HCT116 (cell line): ENCODE data around the gene ABHD2. TPM values are rescaled to one million over a fixed set of nuclear protein-coding genes. Genes with fewer than 3 reads are reported as not detected.

ENCODE experiments used
- ATAC-seq: fragments of 200-7000 bp; cut with Tn5 transposase; 2 replicates; pipeline ENCODE4 v1.9.1; 2020; ENCODE audit warnings: mild to moderate bottlenecking, moderate library complexity
- BruUV-seq: library from RNA; stranded (reverse); fragments of 400-500 nt; replicated peaks from 2 replicates; lab custom pipeline; 2021; lab: Mats Ljungman, UMichigan
- CTCF ChIA-PET: fragments of 300-600 bp; sonication (Branson Sonifier 250); formaldehyde crosslinking; loops from one replicate; lab custom pipeline; 2021; ENCODE audit warnings: antibody characterized with exemption; lab: Charles Lee
- POLR2A ChIA-PET: fragments of 300-600, 350-600 bp; sonication (Branson Sonifier 250); formaldehyde crosslinking; loops from one replicate; lab custom pipeline; 2021; ENCODE audit warnings: antibody characterized with exemption; lab: Charles Lee
- RAD21 ChIA-PET, 2 experiments: fragments of 300-600 bp; sonication (Branson Sonifier 250); formaldehyde crosslinking; loops; one replicate each; lab custom pipeline; 2023; ENCODE audit warnings: low total read pairs in 2 of 2; ENCODE audit not compliant: uncharacterized antibody in 2 of 2, unreplicated experiment in 2 of 2, low non-redundant PET in 1 of 2; lab: Charles Lee
- DNase-seq: peaks from one replicate; pipeline ENCODE4 v3.0.0-alpha.2; 2010; ENCODE audit warnings: low read depth, low spot score
- H2AFZ ChIP-seq: fragments of 200-600 bp; shearing (Covaris generic), sonication (generic); 2 replicates; pipeline ENCODE4 v1.6.1; 2017; ENCODE audit warnings: low read depth, mixed run types, mixed read lengths, antibody characterized with exemption, low read length; ENCODE audit not compliant: poor library complexity, severe bottlenecking
- H3K27ac ChIP-seq: 2 replicates; pipeline ENCODE4 v1.5.1; 2012; ENCODE audit warnings: low read depth, low read length
- H3K27me3 ChIP-seq: fragments of 200-600 bp; sonication (generic); 2 replicates; pipeline ENCODE4 v1.6.1; 2016; ENCODE audit warnings: mixed run types, low read length, mixed read lengths; ENCODE audit not compliant: insufficient read depth
- H3K36me3 ChIP-seq, 2 experiments: fragments of 200-500 bp in 1 of 2; fragments of 200-600 bp in 1 of 2; sonication (Bioruptor generic) in 1 of 2; sonication (generic) in 1 of 2; 2 replicates each; pipeline versions ENCODE4 v1.5.1 to v1.6.1; 2014 to 2016; ENCODE audit warnings: low read length in 2 of 2, inconsistent platforms in 1 of 2, mixed read lengths in 1 of 2, mixed run types in 1 of 2; ENCODE audit not compliant: insufficient read depth in 2 of 2, control insufficient read depth in 1 of 2
- H3K4me1 ChIP-seq, 2 experiments: fragments of 200-600 bp in 1 of 2; sonication (generic) in 1 of 2; 2 replicates each; pipeline versions ENCODE4 v1.5.1 to v1.6.1; 2012 to 2017; ENCODE audit warnings: low read length in 2 of 2, inconsistent platforms in 1 of 2, mild to moderate bottlenecking in 1 of 2, mixed read lengths in 1 of 2, mixed run types in 1 of 2, moderate library complexity in 1 of 2; ENCODE audit not compliant: insufficient read depth in 2 of 2, control insufficient read depth in 1 of 2
- H3K4me2 ChIP-seq: fragments of 200-600 bp; sonication (generic); 2 replicates; pipeline ENCODE4 v1.6.1; 2017; ENCODE audit warnings: mixed run types, low read length, mixed read lengths
- H3K4me3 ChIP-seq, 2 experiments: fragments of 200-600 bp in 1 of 2; sonication (generic) in 1 of 2; replicated peaks in 1 of 2; 2 replicates each; pipeline ENCODE4 v1.5.1; 2011 to 2016; ENCODE audit warnings: low read length in 2 of 2, control low read depth in 1 of 2, low read depth in 1 of 2, mild to moderate bottlenecking in 1 of 2, mixed read lengths in 1 of 2, mixed run types in 1 of 2
- H3K79me2 ChIP-seq: fragments of 200-600 bp; sonication (generic); 2 replicates; pipeline ENCODE4 v1.6.1; 2017; ENCODE audit warnings: mild to moderate bottlenecking, mixed run types, low read length, moderate library complexity, mixed read lengths; ENCODE audit not compliant: insufficient read depth
- H3K9ac ChIP-seq: fragments of 200-600 bp; sonication (generic); 2 replicates; pipeline ENCODE4 v1.6.1; 2016; ENCODE audit warnings: low read length, mixed read lengths
- H3K9me2 ChIP-seq: fragments of 200-600 bp; sonication (generic), shearing (Covaris generic); 2 replicates; pipeline ENCODE4 v1.6.1; 2017; ENCODE audit warnings: mixed run types, mild to moderate bottlenecking, moderate library complexity; ENCODE audit not compliant: insufficient read depth
- H3K9me3 ChIP-seq, 2 experiments: fragments of 200-500 bp in 1 of 2; fragments of 200-600 bp in 1 of 2; sonication (Bioruptor generic) in 1 of 2; sonication (generic) in 1 of 2; 2 replicates each; pipeline ENCODE4 v1.6.1; 2014 to 2017; ENCODE audit warnings: low read length in 2 of 2, mixed read lengths in 2 of 2, inconsistent platforms in 1 of 2, low read depth in 1 of 2, mild to moderate bottlenecking in 1 of 2, mixed run types in 1 of 2, moderate library complexity in 1 of 2; ENCODE audit not compliant: control insufficient read depth in 1 of 2, insufficient read depth in 1 of 2
- H4K20me1 ChIP-seq: fragments of 200-600 bp; sonication (generic), shearing (Covaris generic); 2 replicates; pipeline ENCODE4 v1.6.1; 2017; ENCODE audit warnings: mixed run types, mild to moderate bottlenecking, moderate library complexity; ENCODE audit not compliant: insufficient read depth
- CBX3 ChIP-seq: IDR thresholded peaks from 2 replicates; pipeline ENCODE4 v1.6.1; 2012; ENCODE audit warnings: low read depth
- ELF1 ChIP-seq: IDR thresholded peaks from 2 replicates; pipeline ENCODE4 v1.6.1; 2012; ENCODE audit warnings: low read depth, borderline replicate concordance
- SRF ChIP-seq: IDR thresholded peaks from 2 replicates; pipeline ENCODE4 v1.6.1; 2012; ENCODE audit warnings: low read depth
- TCF7L2 ChIP-seq: IDR thresholded peaks from 2 replicates; pipeline ENCODE4 v1.7.0; 2011; ENCODE audit warnings: borderline replicate concordance, inconsistent platforms; ENCODE audit not compliant: insufficient read depth, insufficient read length; ENCODE audit errors: extremely low read depth
- YY1 ChIP-seq: IDR thresholded peaks from 2 replicates; pipeline ENCODE4 v1.6.1; 2011; ENCODE audit warnings: low read length, low read depth, moderate library complexity, mild to moderate bottlenecking; ENCODE audit not compliant: insufficient replicate concordance; ENCODE audit errors: extremely low read depth
- ZFX ChIP-seq: fragments of 450-650 bp; IDR thresholded peaks from 2 replicates; pipeline ENCODE4 v1.6.1; 2017
- intact Hi-C: fragments of 100-400 bp; cut with micrococcal nuclease; formaldehyde crosslinking; loops from 2 replicates; pipeline ENCODE4 v1.10.0; 2022
- total RNA-seq: library from RNA; stranded (reverse); gene quantifications from one replicate; pipeline ENCODE4 v1.2.1, GENCODE V29; 2021; ENCODE audit not compliant: unreplicated experiment

ABHD2 gene
- total RNA-seq, 1 experiment from 2014 or later = 40.8 TPM

DNA sequence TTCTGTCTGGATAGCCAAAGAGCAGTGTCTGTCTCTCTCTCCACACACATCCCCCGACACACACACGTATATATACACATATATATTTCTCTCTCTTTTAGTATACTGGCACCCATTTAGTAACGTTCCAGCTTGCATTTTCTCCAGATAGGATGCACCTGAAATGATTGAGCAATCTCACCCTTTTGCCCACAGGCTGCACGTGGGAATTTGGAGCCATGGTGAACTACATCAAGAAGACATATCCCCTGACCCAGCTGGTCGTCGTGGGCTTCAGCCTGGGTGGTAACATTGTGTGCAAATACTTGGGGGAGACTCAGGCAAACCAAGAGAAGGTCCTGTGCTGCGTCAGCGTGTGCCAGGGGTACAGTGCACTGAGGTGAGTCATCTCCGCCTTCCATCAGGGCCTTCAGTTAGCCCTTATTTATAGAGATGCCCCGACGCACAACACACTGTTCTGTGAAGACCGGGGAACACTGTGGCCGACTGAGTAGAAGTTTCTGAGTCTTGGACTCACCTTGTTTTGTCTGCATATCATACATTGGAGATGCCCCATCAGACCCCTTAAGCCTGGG, 87.4 kb downstream of the ABHD2 start:
- H2AFZ ChIP-seq = no peak overlapping the region
- DNase-seq (no peak), ATAC-seq (no peak)
- POLR2A ChIA-PET = no interaction called here
- no peaks in the 10 kb centered on the region for H3K9me2 ChIP-seq
- H3K36me3 ChIP-seq = no peaks in the 10 kb centered on the region
- no peak overlapping the region for H3K4me2 ChIP-seq
- CTCF ChIA-PET = interaction anchor here (1.6 kb wide), 1 partner anchor 280 kb away, joined by 5 read pairs; the partner anchor contains the start of gene HAPLN3
- BruUV-seq = no TSS peak
- no peak for TF ChIP-seq YY1
- TF ChIP-seq ZFX = no peak
- no peak for TF ChIP-seq CBX3
- TF ChIP-seq TCF7L2 = no peak
- TF ChIP-seq ELF1 = no peak
- H3K27me3 ChIP-seq = no peaks in the 10 kb centered on the region
- H3K9me3 ChIP-seq = no peaks in the 10 kb centered on the region
- no peak overlapping the region for H3K9ac ChIP-seq
- RAD21 ChIA-PET = no interaction called here
- no peaks in the 10 kb centered on the region for H3K4me1 ChIP-seq
- no peak overlapping the region for H3K27ac ChIP-seq
- H3K4me3 ChIP-seq = no peak overlapping the region
- H4K20me1 ChIP-seq = no peaks in the 10 kb centered on the region
- no peaks in the 10 kb centered on the region for H3K79me2 ChIP-seq
- intact Hi-C loops = loop anchor here (2.0 to 5.0 kb wide), 2 partner anchors 38 to 271 kb away; no protein-coding TSS in a partner anchor

DNA sequence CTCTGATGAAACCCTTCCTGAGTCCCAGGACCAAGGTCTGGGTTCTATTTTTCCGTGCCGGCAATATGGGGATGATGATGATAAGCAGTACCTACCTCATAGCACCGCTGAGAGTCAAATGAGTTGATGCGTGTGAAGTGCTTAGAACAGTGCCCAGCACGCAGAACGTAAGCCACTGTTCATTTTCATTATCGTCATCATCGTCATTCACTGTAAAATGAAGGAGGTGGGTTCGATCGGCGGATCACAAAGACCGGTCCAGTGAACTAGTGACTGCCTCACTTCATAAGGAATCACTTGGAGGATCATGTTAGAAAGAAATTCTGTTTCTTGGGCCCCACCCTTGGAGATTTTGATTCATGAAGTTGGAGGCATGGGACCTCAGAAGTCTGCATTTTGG, 88.9 kb downstream of the ABHD2 start:
- no peak overlapping the region for H3K9ac ChIP-seq
- no peak for DNase-seq
- H2AFZ ChIP-seq = no peak overlapping the region
- CTCF ChIA-PET = interaction anchor here (0.7 to 2.2 kb wide), 21 partner anchors 9 to 298 kb away, joined by 3 to 39 read pairs (median 5); no protein-coding TSS in a partner anchor
- H3K4me2 ChIP-seq = no peak overlapping the region
- no peak overlapping the region for H3K27ac ChIP-seq
- RAD21 ChIA-PET = interaction anchor here (1.0 to 1.8 kb wide), 6 partner anchors 30 to 272 kb away, joined by 3 to 8 read pairs (median 6); partner anchors contain the start of gene ABHD2 (in 1 of the 2)
- no peaks in the 10 kb centered on the region for H3K27me3 ChIP-seq
- ATAC-seq = no peak
- TF ChIP-seq ZFX (no peak), SRF (no peak)
- TF ChIP-seq, all 23 proteins: peak for 0
- Histone ChIP-seq H3K36me3 (no peaks in the 10 kb centered on the region), H3K79me2 (no peaks in the 10 kb centered on the region), H3K4me3 (no peak overlapping the region), H3K4me1 (no peaks in the 10 kb centered on the region), H3K9me3 (no peaks in the 10 kb centered on the region), H3K9me2 (no peaks in the 10 kb centered on the region), H4K20me1 (no peaks in the 10 kb centered on the region)
- BruUV-seq = TSS peak; percentile 17
- POLR2A ChIA-PET = no interaction called here
- intact Hi-C loops = loop anchor here (1.0 to 5.0 kb wide), 4 partner anchors 40 to 272 kb away; no protein-coding TSS in a partner anchor
